ENCODE measurements around the gene SLC5A2.
A peak's percentile ranks its signal among the peaks of the same experiment; 100 is the strongest.
"Not testable (repeated sequence)": the region's sequence is repeated elsewhere in the genome, so short reads cannot be mapped to it uniquely, and the experiment has no call there.

Gene SLC5A2

GRCh38 chr16:31483081-31483480 is at the start of gene SLC5A2:
SLC5A2 (plus strand) TSS chr16:31483123; CDS start chr16:31483137, 14 bp downstream.
- DNase-seq = no peak

- no peak for DNase-seq
Observed at GRCh38 chr16:31435341-31436220, 47.3 kb upstream of the SLC5A2 start.

- DNase-seq = no peak
Observed at GRCh38 chr16:31436221-31437045, 46.5 kb upstream of the SLC5A2 start.

GRCh38 chr16:31438414-31438813 is 44.5 kb upstream of the SLC5A2 start:
- DNase-seq = no peak

GRCh38 chr16:31439023-31439422 is 43.9 kb upstream of the SLC5A2 start:
- not testable (repeated sequence) for DNase-seq

GRCh38 chr16:31439519-31439918 is 43.4 kb upstream of the SLC5A2 start:
- no peak for DNase-seq

- no peak for DNase-seq
Observed at GRCh38 chr16:31440516-31441184, 42.3 kb upstream of the SLC5A2 start.

- no peak for DNase-seq
Observed at GRCh38 chr16:31441956-31442355, 41.0 kb upstream of the SLC5A2 start.

GRCh38 chr16:31445931-31446330 is 37.0 kb upstream of the SLC5A2 start:
- not testable (repeated sequence) for DNase-seq

GRCh38 chr16:31451201-31451600 is 31.7 kb upstream of the SLC5A2 start:
- DNase-seq = no peak

GRCh38 chr16:31451681-31452351 is 31.1 kb upstream of the SLC5A2 start:
- peak; percentile 8 for DNase-seq

GRCh38 chr16:31452631-31453106 is 30.3 kb upstream of the SLC5A2 start:
- DNase-seq = peak; percentile 3

- DNase-seq = no peak
Observed at GRCh38 chr16:31453255-31454204, 29.4 kb upstream of the SLC5A2 start.

GRCh38 chr16:31455601-31456314 is 27.2 kb upstream of the SLC5A2 start:
- no peak for DNase-seq

GRCh38 chr16:31456988-31457360 is 25.9 kb upstream of the SLC5A2 start:
- no peak for DNase-seq

GRCh38 chr16:31458073-31458843 is 24.7 kb upstream of the SLC5A2 start:
- DNase-seq = no peak

GRCh38 chr16:31458844-31459686 is 23.9 kb upstream of the SLC5A2 start, which contains the start of gene ARMC5:
ARMC5 (plus strand) TSS chr16:31459501; CDS start chr16:31459525, 24 bp downstream.
- DNase-seq = peak; percentile 92

GRCh38 chr16:31459687-31460581 is 23.0 kb upstream of the SLC5A2 start:
- DNase-seq = peak; percentile 95

All from NCI-H446 treated with DMSO at 0.1 percent for 48 hours (cell line).